ENCODE data around the gene CCDC3. TPM values are rescaled to one million over a fixed set of nuclear protein-coding genes. Genes with fewer than 3 reads are reported as not detected.

Gene CCDC3
- total and polyA plus RNA-seq, 2 of the 8 experiments (the other 6 are each of a cell fraction or from before 2014, with no cell fraction given) = 3.4 to 3.7 TPM

DNA sequence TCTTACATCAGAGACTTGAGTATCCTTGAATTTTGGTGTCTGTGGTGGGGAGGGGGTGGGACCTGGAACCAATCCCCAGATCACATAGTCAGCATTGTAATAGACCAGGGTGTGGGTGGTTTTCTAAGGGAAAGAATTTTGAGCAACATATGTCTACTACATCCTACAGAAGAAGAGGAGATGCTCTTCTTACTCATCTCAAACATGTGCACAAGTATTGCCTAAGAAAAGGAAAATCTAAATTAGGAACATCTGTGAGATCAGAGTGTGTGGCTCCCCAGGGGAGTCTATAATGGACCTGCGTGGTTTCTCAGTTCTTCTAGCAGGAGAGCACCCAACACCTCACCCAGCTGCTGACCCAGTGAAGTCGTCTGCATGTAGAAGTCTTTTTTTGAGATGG lies 148.8 kb downstream of the CCDC3 start:
- Histone ChIP-seq H4K20me1 (replicated peaks in 1 of 2; ENCODE audit: control insufficient read depth in 1 of 2, insufficient read depth in 2 of 2, low read length in 2 of 2) (no peaks in the 10 kb centered on the region), H3K79me1 (ENCODE audit: low read depth, low read length) (no peaks in the 10 kb centered on the region), H3K9me3 (ENCODE audit: insufficient read depth in 2 of 2, low read depth in 1 of 2, low read length in 1 of 2) (no peaks in the 10 kb centered on the region), H3K4me2 (ENCODE audit: insufficient read depth in 1 of 2, low read depth in 2 of 2, low read length in 2 of 2) (no peak overlapping the region), H3K4ac (replicated peaks; ENCODE audit: insufficient read length, low read depth, low read length) (no peak overlapping the region), H2BK20ac (ENCODE audit: low read length) (no peak overlapping the region), H3K23me2 (ENCODE audit: low read depth, low read length) (no peaks in the 10 kb centered on the region; the same call in 1 of the 2 replicates), H3K4me1 (replicated peaks in 1 of 4; ENCODE audit: control insufficient read depth in 3 of 4, insufficient read depth in 4 of 4, low read length in 3 of 4) (no peaks in the 10 kb centered on the region), H4K5ac (ENCODE audit: insufficient read length, low read depth, low read length) (no peak overlapping the region), H3K36me3 (ENCODE audit: control insufficient read depth in 2 of 4, insufficient read depth in 4 of 4, low read length in 3 of 4) (no peaks in the 10 kb centered on the region), H3K4me3 (ENCODE audit: extremely low read depth in 1 of 4, insufficient read depth in 2 of 4, low read depth in 3 of 4, low read length in 4 of 4) (no peak overlapping the region), H4K91ac (replicated peaks; ENCODE audit: insufficient read length, low read length) (no peak overlapping the region), H3K23ac (ENCODE audit: insufficient read length) (no peak overlapping the region), H3K9ac (replicated peaks in 1 of 4; ENCODE audit: extremely low read depth in 1 of 4, low read depth in 3 of 4, low read length in 3 of 4) (no peak overlapping the region), H3K79me2 (ENCODE audit: control insufficient read depth in 1 of 2, insufficient read depth in 2 of 2, low read length in 2 of 2) (no peaks in the 10 kb centered on the region), H2BK12ac (ENCODE audit: low read depth, low read length) (no peak overlapping the region), H2AK5ac (ENCODE audit: low read depth, low read length) (no peak overlapping the region), H3K56ac (replicated peaks; ENCODE audit: insufficient read length, low read depth, low read length) (no peak overlapping the region), H2AFZ (ENCODE audit: low read length) (no peak overlapping the region), H4K8ac (ENCODE audit: extremely low read depth, insufficient read depth, low read length) (no peak overlapping the region), H3K18ac (ENCODE audit: extremely low read depth, low read length) (no peak overlapping the region), H3K27me3 (replicated peaks in 1 of 4; ENCODE audit: control insufficient read depth in 3 of 4, extremely low read depth in 1 of 4, insufficient read depth in 3 of 4, low read length in 3 of 4) (no peaks in the 10 kb centered on the region), H2BK5ac (ENCODE audit: low read depth, low read length) (no peak overlapping the region), H2BK15ac (ENCODE audit: low read length) (no peak overlapping the region), H3K27ac (ENCODE audit: low read depth, low read length) (no peak overlapping the region), H3K14ac (ENCODE audit: insufficient read length) (no peak overlapping the region), H2BK120ac (replicated peaks; ENCODE audit: low read depth, low read length) (no peak overlapping the region)
- 83% methylated on average over 2 of the region's 2 CpGs; no CpG with 5 or more reads in 1 of the 2 experiments for WGBS, 2 experiments (ENCODE audit: extremely low coverage in 1 of 2, insufficient coverage in 1 of 2, insufficient read length in 1 of 2, insufficient replicate concordance in 2 of 2, low coverage in 1 of 2, low lambda C conversion rate in 2 of 2, missing lambda C conversion rate in 1 of 2)
- ChIA-PET CTCF (ENCODE audit: partially characterized antibody) (interaction anchor here (1.1 kb wide), 1 partner anchor 205 kb away, joined by 3 read pairs; no protein-coding TSS in a partner anchor), POLR2A (ENCODE audit: partially characterized antibody) (no interaction called here)
- FAIRE-seq (no peak), DNase-seq (ENCODE audit: low read depth in 1 of 2, low spot score in 2 of 2) (no peak)
- TF ChIP-seq CEBPB (IDR thresholded peaks at IDR 0.05; ENCODE audit: low read depth, low read length) = no peak
- no peak for TF ChIP-seq RAD21 (IDR thresholded peaks at IDR 0.05 in 1 of 2, conservative IDR thresholded peaks at IDR 0.05 in 1 of 2; ENCODE audit: low read depth in 2 of 2, low read length in 2 of 2)
- TF ChIP-seq, protein P1, sequence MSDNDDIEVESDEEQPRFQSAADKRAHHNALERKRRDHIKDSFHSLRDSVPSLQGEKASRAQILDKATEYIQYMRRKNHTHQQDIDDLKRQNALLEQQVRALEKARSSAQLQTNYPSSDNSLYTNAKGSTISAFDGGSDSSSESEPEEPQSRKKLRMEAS (IDR thresholded peaks at IDR 0.05) = no peak
- no peak for TF ChIP-seq MAFK (IDR thresholded peaks at IDR 0.05; ENCODE audit: low read depth, low read length)
- TF ChIP-seq SUZ12 (IDR thresholded peaks at IDR 0.05; ENCODE audit: low read length) = no peak
- TF ChIP-seq NANOG (IDR thresholded peaks at IDR 0.05; ENCODE audit: insufficient read depth, low read depth, low read length, poor library complexity, severe bottlenecking) = no peak
- no peak for TF ChIP-seq SAP30 (IDR thresholded peaks at IDR 0.05; ENCODE audit: insufficient read depth, insufficient replicate concordance, low read length)
- TF ChIP-seq POLR2AphosphoS5 (IDR thresholded peaks at IDR 0.05; ENCODE audit: low read depth, low read length) = no peak
- TF ChIP-seq BACH1 (IDR thresholded peaks at IDR 0.05; ENCODE audit: low read length) = no peak
- no peak for TF ChIP-seq PHF8 (conservative IDR thresholded peaks at IDR 0.05; ENCODE audit: low read depth, low read length)
- TF ChIP-seq RNF2 (IDR thresholded peaks at IDR 0.05; ENCODE audit: borderline replicate concordance, low read depth, low read length, missing control alignments, poor library complexity, severe bottlenecking) = no peak

All from H1 (cell line).